Measurements from ENCODE around the gene PKD1L1. TPM values are rescaled to one million over a fixed set of nuclear protein-coding genes. Genes with fewer than 3 reads are reported as not detected.

The PKD1L1 gene
- total RNA-seq, 4 donors from 2014 or later, result 0.38 to 81.7 (median 0.82) TPM

DNA sequence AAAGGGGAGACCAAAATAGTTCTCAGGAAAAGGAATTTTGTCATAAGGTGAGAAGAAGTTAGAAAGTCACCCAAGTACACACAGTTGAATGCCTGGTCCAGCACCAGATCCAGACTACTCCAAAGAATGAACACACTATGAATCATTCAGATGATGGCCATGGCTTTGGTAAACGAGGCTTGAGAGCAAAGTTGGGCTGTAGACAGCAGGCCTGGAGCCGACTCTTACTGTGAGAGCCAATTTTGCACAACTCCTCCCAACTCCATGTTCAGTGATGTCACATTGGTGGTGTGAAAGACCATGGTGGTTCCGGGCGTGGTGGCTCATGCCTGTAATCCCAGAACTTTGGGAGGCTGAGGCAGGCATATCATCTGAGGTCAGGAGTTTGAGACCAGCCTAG, 131.6 kb downstream of the PKD1L1 start:
- DNase-seq (ENCODE audit: low spot score) (no peak), ATAC-seq (ENCODE audit: low FRiP score) (no peak)
- TF ChIP-seq, protein P1, sequence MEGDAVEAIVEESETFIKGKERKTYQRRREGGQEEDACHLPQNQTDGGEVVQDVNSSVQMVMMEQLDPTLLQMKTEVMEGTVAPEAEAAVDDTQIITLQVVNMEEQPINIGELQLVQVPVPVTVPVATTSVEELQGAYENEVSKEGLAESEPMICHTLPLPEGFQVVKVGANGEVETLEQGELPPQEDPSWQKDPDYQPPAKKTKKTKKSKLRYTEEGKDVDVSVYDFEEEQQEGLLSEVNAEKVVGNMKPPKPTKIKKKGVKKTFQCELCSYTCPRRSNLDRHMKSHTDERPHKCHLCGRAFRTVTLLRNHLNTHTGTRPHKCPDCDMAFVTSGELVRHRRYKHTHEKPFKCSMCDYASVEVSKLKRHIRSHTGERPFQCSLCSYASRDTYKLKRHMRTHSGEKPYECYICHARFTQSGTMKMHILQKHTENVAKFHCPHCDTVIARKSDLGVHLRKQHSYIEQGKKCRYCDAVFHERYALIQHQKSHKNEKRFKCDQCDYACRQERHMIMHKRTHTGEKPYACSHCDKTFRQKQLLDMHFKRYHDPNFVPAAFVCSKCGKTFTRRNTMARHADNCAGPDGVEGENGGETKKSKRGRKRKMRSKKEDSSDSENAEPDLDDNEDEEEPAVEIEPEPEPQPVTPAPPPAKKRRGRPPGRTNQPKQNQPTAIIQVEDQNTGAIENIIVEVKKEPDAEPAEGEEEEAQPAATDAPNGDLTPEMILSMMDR (IDR thresholded peaks at IDR 0.05), result no peak

DNA sequence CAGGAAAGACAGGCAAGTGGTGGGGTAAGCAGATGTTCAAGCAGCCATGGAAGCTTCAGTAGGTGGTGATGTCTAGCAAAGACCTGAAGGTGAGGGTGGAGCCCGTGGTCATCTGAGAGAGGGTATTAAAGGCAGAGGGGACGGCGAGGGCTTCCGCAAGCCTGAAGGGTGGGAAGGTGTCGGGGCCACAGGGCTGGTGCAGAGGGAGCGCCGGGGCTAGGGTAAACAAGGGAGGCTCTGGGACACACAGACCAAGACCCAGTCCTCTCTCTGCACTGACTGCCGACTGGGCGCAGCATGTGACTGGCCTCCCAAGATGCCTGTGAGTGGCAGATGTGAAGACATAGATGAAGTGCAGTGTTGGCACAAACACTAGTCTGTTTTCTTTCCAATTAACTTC, 132.4 kb downstream of the PKD1L1 start:
- no peak for DNase-seq (ENCODE audit: low spot score)
- TF ChIP-seq, protein P1 (IDR thresholded peaks at IDR 0.05), result no peak
- ATAC-seq (ENCODE audit: low FRiP score), result no peak

DNA sequence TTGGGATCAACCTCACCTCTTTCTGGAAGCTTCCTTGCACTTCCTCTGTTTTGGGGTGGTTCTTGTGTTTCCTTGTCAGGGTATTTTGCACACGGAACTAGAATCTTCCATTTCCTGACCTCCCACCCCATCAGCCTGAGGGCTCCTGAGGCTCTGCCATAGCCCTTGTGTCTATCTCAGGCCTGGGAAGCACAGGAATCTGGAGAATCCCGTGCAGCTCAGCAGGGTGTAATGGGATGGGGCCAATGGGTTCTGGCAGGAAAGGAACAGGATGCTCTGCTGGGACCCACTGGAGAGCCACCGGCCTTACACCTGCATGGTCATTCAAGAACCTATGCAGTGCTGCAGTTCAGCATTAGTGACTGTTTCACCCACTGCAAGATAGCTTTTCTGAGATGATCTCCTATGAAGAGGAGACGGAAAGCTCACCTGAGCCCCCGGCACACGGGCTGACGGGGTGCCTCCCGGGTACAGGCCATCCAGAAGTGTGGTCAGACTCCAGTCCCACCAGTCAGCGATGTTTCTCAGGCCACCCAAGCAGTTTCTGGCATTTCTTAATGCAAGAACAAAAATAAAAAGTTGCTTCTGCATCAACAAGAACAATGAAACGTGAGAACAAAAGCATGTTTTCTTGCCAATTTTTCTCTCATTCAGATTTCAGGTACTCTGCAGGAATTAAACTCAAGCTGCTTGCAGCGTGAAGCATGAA, 133.2 kb downstream of the PKD1L1 start:
- TF ChIP-seq, protein P1 (IDR thresholded peaks at IDR 0.05), result no peak
- no peak for DNase-seq (ENCODE audit: low spot score)
- ATAC-seq (ENCODE audit: low FRiP score), result no peak

DNA sequence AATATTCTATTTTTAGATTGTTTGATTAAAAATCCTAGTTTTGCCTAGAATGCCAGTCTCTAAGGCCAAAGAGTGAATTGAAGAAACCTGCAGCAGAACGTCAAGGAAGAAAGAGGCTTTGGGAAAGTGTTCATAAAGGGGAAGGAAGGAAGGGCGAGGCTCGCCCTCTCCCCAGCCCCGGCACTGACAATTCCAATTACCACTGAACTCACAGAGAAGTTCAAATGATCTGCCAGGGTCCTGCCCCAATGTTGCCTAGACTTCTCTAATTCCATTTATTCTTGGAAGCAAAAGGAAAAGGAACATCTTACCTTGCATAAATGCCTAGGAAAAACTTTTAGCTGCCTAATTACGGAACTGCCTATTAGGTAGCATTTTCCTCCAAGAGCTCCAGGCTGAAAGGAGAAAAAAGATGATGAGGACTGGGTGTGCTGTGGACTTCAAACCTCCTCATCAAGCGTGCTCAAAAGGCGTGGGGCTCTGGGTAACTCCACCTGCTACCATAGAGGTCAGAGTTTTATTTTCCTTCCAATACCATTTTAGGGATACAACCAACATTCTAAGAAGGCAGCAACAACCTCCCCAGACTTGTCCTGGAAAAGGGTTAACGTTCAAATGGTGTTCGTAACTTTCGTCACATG, 134.5 kb downstream of the PKD1L1 start:
- ATAC-seq (ENCODE audit: low FRiP score), result no peak
- no peak for DNase-seq (ENCODE audit: low spot score)
- TF ChIP-seq, protein P1 (IDR thresholded peaks at IDR 0.05), result no peak

DNA sequence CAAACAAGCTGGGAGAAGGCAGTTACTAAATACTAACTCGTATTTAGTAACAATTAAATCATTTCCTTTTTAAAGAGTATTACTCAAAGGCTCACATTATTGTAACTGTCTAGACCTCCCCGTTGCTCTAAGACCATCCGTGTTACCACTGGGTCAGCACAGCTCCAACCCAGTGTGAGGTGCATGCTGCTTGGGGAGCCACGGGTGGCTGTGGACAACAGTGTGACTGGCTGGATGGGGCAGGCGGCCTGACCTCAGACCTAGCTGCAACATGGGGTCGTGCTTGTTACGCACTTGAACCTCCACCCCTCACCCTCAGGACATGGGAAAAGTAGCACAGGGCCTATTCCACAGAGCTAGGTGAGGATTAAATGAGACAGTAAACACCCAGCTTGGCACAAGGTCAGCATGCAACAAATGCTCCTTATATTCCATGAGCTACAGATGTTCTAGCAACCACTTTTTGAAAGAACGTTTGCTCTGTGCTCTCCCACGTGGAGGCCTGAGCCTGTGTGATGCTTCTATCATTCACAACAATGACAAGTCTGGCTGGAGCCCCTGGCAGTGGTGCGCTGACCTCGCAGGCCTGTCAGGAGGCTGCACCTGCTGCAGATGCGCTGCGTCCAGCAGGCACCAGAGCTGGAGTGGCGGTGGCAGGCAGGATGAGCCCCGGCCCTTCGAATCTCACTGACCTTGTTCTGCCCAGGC, 135.7 kb downstream of the PKD1L1 start:
- no peak for ATAC-seq (ENCODE audit: low FRiP score)
- TF ChIP-seq, protein P1 (IDR thresholded peaks at IDR 0.05), result no peak
- no peak for DNase-seq (ENCODE audit: low spot score)

DNA sequence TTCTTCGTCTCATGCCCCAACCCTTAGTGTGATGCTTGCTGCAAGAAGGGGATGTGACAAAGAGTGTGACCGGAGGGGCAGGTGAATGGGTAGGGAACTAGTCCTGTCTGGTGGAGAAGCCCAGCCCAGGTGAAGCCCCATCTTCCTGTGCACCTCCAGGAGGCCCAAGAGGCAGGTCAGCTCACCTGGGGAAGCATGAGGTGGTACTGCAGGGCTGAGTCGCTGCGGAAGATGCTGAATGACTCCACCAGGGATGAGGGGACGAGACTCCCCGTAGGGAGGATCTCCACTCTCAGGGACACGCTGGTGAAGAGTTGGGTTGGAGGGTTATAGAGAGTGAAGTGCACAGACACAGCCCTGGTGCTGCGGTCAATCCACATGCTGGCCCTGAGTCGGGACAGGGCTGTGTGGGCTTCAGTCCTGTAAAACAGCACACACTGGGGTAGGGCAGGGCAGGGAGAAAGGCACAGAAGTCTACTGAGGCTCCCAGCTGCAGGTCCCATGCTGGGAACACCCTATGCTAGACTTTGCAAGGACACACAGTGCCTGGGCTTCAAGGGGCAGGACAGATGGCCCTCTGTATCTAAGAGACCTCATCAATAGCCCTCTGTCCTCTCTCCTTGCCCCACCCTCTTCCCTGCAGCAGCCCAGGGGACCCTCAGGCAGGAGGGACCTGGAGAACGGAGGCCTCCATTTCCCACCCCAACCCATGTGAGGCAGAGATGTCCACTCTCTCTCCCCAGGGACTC, 136.5 kb downstream of the PKD1L1 start:
- DNase-seq (ENCODE audit: low spot score), result no peak
- ATAC-seq (ENCODE audit: low FRiP score), result no peak
- TF ChIP-seq, protein P1 (IDR thresholded peaks at IDR 0.05), result no peak
